ENCODE results near the gene D2HGDH. TPM values are rescaled to one million over a fixed set of nuclear protein-coding genes. Genes with fewer than 3 reads are reported as not detected.
"Not testable (repeated sequence)": the region's sequence is repeated elsewhere in the genome, so short reads cannot be mapped to it uniquely, and the experiment has no call there.

D2HGDH gene
- total and polyA plus RNA-seq, 2 of the 8 experiments (the other 6 are each of a cell fraction or from before 2014, with no cell fraction given), result 3.4 to 8.1 TPM

GRCh38 chr2:241742320-241742939 is 8.0 kb downstream of the D2HGDH start:
- no peak overlapping the region for H3K4me3 ChIP-seq (ENCODE audit: extremely low read depth in 1 of 4, insufficient read depth in 2 of 4, low read depth in 3 of 4, low read length in 4 of 4)
- H3K9me3 ChIP-seq (ENCODE audit: insufficient read depth in 2 of 2, low read depth in 1 of 2, low read length in 1 of 2), result no peaks in the 10 kb centered on the region
- H2BK12ac ChIP-seq (ENCODE audit: low read depth, low read length), result no peak overlapping the region
- peaks cover 0 to 1% of the 10 kb centered on the region in 2 experiments for H4K20me1 ChIP-seq (replicated peaks in 1 of 2; ENCODE audit: control insufficient read depth in 1 of 2, insufficient read depth in 2 of 2, low read length in 2 of 2)
- no peak overlapping the region for H3K56ac ChIP-seq (replicated peaks; ENCODE audit: insufficient read length, low read depth, low read length)
- no peak overlapping the region for H2BK120ac ChIP-seq (replicated peaks; ENCODE audit: low read depth, low read length)
- no peak overlapping the region for H2BK15ac ChIP-seq (ENCODE audit: low read length)
- H3K14ac ChIP-seq (ENCODE audit: insufficient read length), result no peak overlapping the region
- H3K4ac ChIP-seq (replicated peaks; ENCODE audit: insufficient read length, low read depth, low read length), result no peak overlapping the region
- ChIA-PET POLR2A (ENCODE audit: partially characterized antibody) (no interaction called here), CTCF (ENCODE audit: partially characterized antibody) (no interaction called here)
- H3K23me2 ChIP-seq (ENCODE audit: low read depth, low read length), result no peaks in the 10 kb centered on the region
- H3K27ac ChIP-seq (ENCODE audit: low read depth, low read length), result no peak overlapping the region
- H3K18ac ChIP-seq (ENCODE audit: extremely low read depth, low read length), result no peak overlapping the region
- H2BK20ac ChIP-seq (ENCODE audit: low read length), result no peak overlapping the region
- no peak overlapping the region for H4K5ac ChIP-seq (ENCODE audit: insufficient read length, low read depth, low read length)
- H4K8ac ChIP-seq (ENCODE audit: extremely low read depth, insufficient read depth, low read length), result no peak overlapping the region
- no peak overlapping the region for H2AFZ ChIP-seq (ENCODE audit: low read length)
- H4K91ac ChIP-seq (replicated peaks; ENCODE audit: insufficient read length, low read length), result no peak overlapping the region
- H2AK5ac ChIP-seq (ENCODE audit: low read depth, low read length), result no peak overlapping the region
- FAIRE-seq, result no peak
- H3K4me1 ChIP-seq (replicated peaks in 1 of 4; ENCODE audit: control insufficient read depth in 3 of 4, insufficient read depth in 4 of 4, low read length in 3 of 4), result no peaks in the 10 kb centered on the region
- H3K4me2 ChIP-seq (ENCODE audit: insufficient read depth in 1 of 2, low read depth in 2 of 2, low read length in 2 of 2), result no peak overlapping the region
- no peak overlapping the region for H3K9ac ChIP-seq (replicated peaks in 1 of 4; ENCODE audit: extremely low read depth in 1 of 4, low read depth in 3 of 4, low read length in 3 of 4)
- H3K23ac ChIP-seq (ENCODE audit: insufficient read length), result no peak overlapping the region
- no peak for TF ChIP-seq SIX5 (IDR thresholded peaks at IDR 0.05; ENCODE audit: low read depth, low read length)
- no peak for DNase-seq (ENCODE audit: low read depth in 1 of 2, low spot score in 2 of 2)
- no peaks in the 10 kb centered on the region; the same call in 1 of the 2 replicates for H3K79me1 ChIP-seq (ENCODE audit: low read depth, low read length)
- no peak overlapping the region for H2BK5ac ChIP-seq (ENCODE audit: low read depth, low read length)
- H3K79me2 ChIP-seq (ENCODE audit: control insufficient read depth in 1 of 2, insufficient read depth in 2 of 2, low read length in 2 of 2), result no peaks in the 10 kb centered on the region
- H3K36me3 ChIP-seq (ENCODE audit: control insufficient read depth in 2 of 4, insufficient read depth in 4 of 4, low read length in 3 of 4), result peaks cover 0 to 4% (median 0%) of the 10 kb centered on the region in 4 experiments; a peak in 2 of 8 replicates
- no peaks in the 10 kb centered on the region for H3K27me3 ChIP-seq (replicated peaks in 1 of 4; ENCODE audit: control insufficient read depth in 3 of 4, extremely low read depth in 1 of 4, insufficient read depth in 3 of 4, low read length in 3 of 4)
- 92% methylated on average over 24 of the region's 28 CpGs; no CpG with 5 or more reads in 1 of the 2 experiments for WGBS, 2 experiments (ENCODE audit: extremely low coverage in 1 of 2, insufficient coverage in 1 of 2, insufficient read length in 1 of 2, insufficient replicate concordance in 2 of 2, low coverage in 1 of 2, low lambda C conversion rate in 2 of 2, missing lambda C conversion rate in 1 of 2)

DNA sequence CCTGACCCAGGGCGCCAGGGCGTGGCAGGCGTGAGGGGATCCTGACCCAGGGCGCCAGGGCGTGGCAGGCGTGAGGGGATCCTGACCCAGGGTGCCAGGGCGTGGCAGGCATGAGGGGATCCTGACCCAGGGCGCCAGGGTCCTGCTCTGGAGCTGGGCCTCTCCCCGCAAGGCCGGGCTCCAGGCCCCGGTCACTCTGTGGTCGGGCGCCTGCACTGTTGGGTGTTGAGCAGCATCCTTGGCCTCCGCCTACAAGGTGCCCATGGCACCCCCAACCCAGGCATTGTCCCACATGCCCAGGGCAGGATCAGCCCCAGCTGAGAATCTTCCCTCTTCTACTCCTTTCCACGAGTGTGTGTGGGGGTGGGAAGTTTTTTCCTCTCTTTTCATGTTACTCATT is 8.6 kb downstream of the D2HGDH start:
- H3K9ac ChIP-seq (replicated peaks in 1 of 4; ENCODE audit: extremely low read depth in 1 of 4, low read depth in 3 of 4, low read length in 3 of 4); H2BK12ac ChIP-seq (ENCODE audit: low read depth, low read length); H4K8ac ChIP-seq (ENCODE audit: extremely low read depth, insufficient read depth, low read length); H3K14ac ChIP-seq (ENCODE audit: insufficient read length); H2BK20ac ChIP-seq (ENCODE audit: low read length); H3K23ac ChIP-seq (ENCODE audit: insufficient read length); H3K79me1 ChIP-seq (ENCODE audit: low read depth, low read length); H4K91ac ChIP-seq (replicated peaks; ENCODE audit: insufficient read length, low read length); H3K4ac ChIP-seq (replicated peaks; ENCODE audit: insufficient read length, low read depth, low read length); H3K9me3 ChIP-seq (ENCODE audit: insufficient read depth in 2 of 2, low read depth in 1 of 2, low read length in 1 of 2); H2BK120ac ChIP-seq (replicated peaks; ENCODE audit: low read depth, low read length); H4K20me1 ChIP-seq (replicated peaks in 1 of 2; ENCODE audit: control insufficient read depth in 1 of 2, insufficient read depth in 2 of 2, low read length in 2 of 2); H3K4me2 ChIP-seq (ENCODE audit: insufficient read depth in 1 of 2, low read depth in 2 of 2, low read length in 2 of 2); H2BK15ac ChIP-seq (ENCODE audit: low read length); DNase-seq (ENCODE audit: low read depth in 1 of 2, low spot score in 2 of 2); H3K36me3 ChIP-seq (ENCODE audit: control insufficient read depth in 2 of 4, insufficient read depth in 4 of 4, low read length in 3 of 4); H3K4me1 ChIP-seq (replicated peaks in 1 of 4; ENCODE audit: control insufficient read depth in 3 of 4, insufficient read depth in 4 of 4, low read length in 3 of 4); H3K56ac ChIP-seq (replicated peaks; ENCODE audit: insufficient read length, low read depth, low read length); H2BK5ac ChIP-seq (ENCODE audit: low read depth, low read length); H3K27ac ChIP-seq (ENCODE audit: low read depth, low read length); H3K23me2 ChIP-seq (ENCODE audit: low read depth, low read length); H3K79me2 ChIP-seq (ENCODE audit: control insufficient read depth in 1 of 2, insufficient read depth in 2 of 2, low read length in 2 of 2); CTCF ChIA-PET (ENCODE audit: partially characterized antibody); H2AK5ac ChIP-seq (ENCODE audit: low read depth, low read length); H3K18ac ChIP-seq (ENCODE audit: extremely low read depth, low read length); H2AFZ ChIP-seq (ENCODE audit: low read length); H3K4me3 ChIP-seq (ENCODE audit: extremely low read depth in 1 of 4, insufficient read depth in 2 of 4, low read depth in 3 of 4, low read length in 4 of 4); FAIRE-seq; H3K27me3 ChIP-seq (replicated peaks in 1 of 4; ENCODE audit: control insufficient read depth in 3 of 4, extremely low read depth in 1 of 4, insufficient read depth in 3 of 4, low read length in 3 of 4); H4K5ac ChIP-seq (ENCODE audit: insufficient read length, low read depth, low read length): not testable (repeated sequence)
- 91% methylated on average over 12 of the region's 15 CpGs; no CpG with 5 or more reads in 1 of the 2 experiments for WGBS, 2 experiments (ENCODE audit: extremely low coverage in 1 of 2, insufficient coverage in 1 of 2, insufficient read length in 1 of 2, insufficient replicate concordance in 2 of 2, low coverage in 1 of 2, low lambda C conversion rate in 2 of 2, missing lambda C conversion rate in 1 of 2)
- POLR2A ChIA-PET (ENCODE audit: partially characterized antibody), result interaction anchor here (0.8 kb wide), 1 partner anchor 40 kb away, joined by 3 read pairs; no protein-coding TSS in a partner anchor
